Ammon's horn (tissue), 1 donor: ENCODE data around the gene SCMH1.
"Not testable (repeated sequence)": the region's sequence is repeated elsewhere in the genome, so short reads cannot be mapped to it uniquely, and the experiment has no call there.

Source experiments
- DNase-seq: peaks from one replicate; pipeline ENCODE4 v3.0.0-alpha.2; 2016; ENCODE audit warnings: low spot score

Gene SCMH1

DNA sequence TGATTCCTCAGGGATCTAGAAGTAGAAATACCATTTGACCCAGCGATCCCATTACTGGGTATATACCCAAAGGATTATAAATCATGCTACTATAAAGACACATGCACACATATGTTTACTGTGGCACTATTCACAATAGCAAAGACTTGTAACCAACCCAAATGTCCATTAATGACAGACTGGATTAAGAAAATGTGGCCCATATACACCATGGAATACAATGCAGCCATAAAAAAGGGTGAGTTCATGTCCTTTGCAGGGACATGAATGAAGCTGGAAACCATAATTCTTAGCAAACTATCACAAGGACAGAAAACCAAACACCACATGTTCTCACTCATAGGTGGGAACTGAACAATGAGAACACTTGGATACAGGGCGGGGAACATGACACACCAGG, 30.5 kb downstream of the SCMH1 start:
- not testable (repeated sequence) for DNase-seq

DNA sequence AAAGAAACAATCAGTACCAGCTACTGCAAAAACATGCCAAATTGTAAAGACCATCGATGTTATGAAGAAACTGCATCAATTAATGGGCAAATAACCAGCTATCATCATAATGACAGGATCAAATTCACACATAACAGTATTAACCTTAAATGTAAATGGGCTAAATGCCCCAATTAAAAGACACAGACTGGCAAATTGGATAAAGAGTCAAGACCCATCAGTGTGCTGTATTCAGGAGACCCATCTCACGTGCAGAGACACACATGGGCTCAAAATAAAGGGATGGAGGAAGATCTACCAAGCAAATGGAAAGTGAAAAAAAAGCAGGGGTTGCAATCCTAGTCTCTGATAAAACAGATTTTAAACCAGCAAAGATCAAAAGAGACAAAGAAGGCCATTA, 35.1 kb downstream of the SCMH1 start:
- DNase-seq = not testable (repeated sequence)

DNA sequence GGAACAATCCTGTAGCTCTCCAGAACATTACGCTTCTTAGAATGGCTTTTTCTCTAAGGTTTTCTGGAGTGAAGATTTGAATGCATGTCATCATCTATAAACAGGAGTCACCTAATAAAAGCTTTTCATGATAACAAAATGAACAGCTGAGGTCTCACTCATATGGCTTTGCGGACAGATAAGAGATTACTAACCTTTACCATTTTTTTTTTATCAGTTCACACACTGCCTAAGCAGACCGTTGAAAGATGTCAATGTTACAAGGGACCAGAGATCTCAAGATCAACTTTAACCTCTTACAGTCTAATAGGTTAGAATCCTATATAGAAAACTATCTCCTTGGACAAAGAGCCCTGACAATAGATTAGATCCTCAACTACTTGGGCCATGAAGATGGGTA, 41.4 kb downstream of the SCMH1 start:
- no peak for DNase-seq

DNA sequence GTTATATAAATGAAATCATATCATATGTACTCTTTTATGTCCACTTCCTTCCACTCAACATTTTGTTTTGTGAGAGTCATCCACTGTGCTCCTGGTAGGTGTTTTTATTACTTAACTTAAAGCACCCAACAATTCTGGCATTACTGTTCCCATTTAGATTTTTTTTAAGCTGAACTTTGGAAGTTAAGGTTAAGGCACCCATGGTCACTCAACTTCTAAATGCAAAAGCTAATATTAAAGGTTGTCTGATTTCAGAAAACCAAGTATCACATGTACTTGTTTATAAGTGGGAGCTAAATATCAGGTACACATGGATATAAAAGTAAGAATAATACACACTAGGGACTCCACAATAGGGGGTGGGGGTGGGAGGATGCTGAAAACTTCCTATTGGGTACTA, 42.7 kb downstream of the SCMH1 start:
- DNase-seq = no peak

DNA sequence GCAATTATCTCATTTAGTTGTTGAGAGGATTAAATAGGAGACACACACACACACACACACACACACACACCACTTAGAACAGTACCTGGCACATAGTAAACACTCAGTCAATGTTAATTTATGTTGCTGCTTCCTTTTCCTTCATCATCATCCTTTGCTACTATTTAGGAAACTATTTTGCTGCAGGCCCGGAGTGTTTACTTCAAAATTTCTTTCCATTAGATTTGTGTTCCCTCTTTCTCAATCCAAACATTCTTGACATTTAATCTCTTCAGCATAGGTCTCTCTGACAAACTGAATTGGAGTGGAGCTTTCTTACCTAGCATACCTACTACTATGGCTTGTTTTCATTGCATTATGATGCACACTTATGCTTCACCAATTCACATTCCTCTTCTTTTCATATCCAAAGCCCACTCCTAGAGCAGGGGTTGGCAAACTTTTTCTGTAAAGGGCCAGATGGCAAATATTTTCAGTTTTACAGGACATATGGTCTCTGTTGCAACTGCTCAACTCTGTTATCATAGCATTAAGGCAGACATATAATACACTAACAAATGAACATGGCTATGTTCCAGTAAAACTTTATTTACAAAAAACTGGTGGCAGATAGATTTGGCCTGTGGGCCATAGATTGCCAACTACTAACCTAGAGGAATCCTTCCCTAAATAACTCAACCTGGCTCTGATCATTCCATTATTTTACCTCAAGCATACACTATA, 49.5 kb downstream of the SCMH1 start:
- DNase-seq = peak; percentile 7

DNA sequence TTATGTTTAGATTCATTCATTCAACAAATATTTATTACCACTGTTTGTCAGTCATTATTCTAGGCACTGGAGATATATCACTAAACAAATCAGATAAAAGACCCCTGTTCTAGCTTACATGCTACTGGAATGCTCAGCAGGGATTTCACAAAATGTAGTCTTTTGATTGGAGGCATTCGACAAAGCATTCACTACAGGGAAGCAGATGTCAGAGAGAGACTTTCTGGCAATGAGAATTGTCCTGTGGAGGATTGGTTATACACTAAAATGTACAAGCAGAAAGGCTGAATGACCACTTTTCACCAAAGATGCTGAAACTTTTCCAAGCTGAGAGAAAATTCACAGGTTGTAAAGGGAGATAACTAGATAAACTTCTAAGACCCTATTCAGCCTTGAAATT, 57.7 kb downstream of the SCMH1 start:
- no peak for DNase-seq

DNA sequence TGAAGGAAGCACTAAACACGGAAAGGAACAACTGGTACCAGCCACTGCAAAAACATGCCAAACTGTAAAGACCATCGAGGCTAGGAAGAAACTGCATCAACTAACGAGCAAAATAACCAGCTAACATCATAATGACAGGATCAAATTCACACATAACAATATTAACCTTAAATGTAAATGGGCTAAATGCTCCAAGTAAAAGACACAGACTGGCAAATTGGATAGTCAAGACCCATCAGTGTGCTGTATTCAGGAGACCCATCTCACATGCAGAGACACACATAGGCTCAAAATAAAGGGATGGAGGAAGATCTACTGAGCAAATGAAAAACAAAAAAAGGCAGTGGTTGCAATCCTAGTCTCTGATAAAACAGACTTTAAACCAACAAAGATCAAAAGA, 63.9 kb downstream of the SCMH1 start:
- DNase-seq = not testable (repeated sequence)

DNA sequence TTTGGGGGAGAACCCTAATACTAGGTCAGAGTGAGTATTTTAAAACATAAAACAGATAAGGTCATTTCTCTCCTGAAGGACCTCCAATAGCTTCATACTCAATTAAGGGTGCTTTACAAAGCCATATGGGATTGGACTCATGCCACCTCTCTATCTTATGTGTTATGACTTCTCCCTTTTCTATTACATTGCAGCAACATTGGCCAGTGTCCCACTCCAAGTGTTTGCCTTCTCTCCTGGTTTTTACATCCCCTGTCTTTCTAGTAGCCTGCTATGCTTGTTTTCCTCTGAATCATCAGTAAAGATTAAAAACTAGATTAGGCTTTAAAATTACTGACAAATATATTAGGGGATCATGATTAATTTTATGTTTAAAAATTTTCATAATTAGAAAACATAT, 66.6 kb downstream of the SCMH1 start:
- DNase-seq = no peak

DNA sequence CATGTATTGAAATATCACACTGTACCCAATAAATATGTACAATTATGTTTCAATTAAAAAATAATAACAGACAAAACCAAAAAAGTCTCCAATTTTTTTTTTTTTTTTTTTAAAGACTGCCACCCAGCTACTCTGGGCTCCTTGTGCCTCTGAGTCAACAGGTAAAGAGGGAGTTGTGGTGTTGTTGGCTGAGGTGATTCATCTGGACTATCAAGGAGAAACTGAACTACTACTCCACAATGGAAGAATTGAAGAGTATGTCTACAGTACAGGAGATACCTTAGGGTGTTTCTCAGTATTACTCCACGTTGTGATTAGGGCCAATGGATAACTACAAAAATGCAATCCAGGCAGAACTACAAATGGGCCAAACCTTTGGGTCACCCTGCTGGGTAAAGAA, 67.9 kb downstream of the SCMH1 start:
- DNase-seq = no peak

DNA sequence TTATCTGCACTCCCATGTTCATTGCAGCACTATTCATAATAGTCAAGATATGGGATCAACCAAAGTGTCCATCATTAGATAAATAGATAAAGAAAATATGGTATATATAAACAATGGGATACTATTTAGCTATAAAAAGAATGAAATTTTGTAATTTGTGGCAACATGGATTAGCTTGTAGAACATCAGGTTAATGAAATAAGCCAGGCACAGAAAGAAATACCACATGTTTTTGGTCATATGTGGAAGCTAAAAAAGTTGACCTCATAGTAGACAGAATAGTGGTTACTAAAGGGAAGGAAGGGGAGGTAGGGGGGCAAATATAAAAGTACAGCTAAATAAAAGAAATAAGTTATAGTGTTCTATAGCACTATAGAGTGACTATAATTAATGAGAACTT, 68.5 kb downstream of the SCMH1 start:
- no peak for DNase-seq

DNA sequence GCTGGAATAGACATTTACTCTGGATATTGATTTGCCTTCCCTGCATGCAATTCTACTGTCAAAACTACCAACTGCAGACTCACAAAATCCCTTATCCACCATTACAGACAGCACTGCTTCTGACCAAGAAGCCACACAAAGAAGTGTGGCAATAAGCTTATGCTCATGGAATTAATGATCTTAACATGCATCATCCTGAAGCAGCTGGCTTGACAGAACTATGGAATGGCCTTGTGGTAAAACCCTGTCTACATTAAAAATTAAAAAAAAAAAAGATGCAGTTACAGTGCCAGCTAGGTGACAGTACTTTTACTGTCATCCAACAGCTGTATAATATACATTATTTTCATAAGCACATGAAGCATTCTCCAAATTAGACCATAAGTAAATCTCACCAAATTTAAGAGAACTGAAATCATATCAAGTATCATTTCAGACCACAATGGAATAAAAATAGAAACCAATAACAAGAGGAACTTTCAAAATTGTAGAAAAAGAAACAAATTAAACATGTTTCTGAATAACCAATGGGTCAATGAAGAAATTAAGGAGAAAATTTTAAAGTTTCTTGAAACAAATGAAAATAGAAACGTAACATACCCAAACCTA, 70.7 kb downstream of the SCMH1 start:
- no peak for DNase-seq

DNA sequence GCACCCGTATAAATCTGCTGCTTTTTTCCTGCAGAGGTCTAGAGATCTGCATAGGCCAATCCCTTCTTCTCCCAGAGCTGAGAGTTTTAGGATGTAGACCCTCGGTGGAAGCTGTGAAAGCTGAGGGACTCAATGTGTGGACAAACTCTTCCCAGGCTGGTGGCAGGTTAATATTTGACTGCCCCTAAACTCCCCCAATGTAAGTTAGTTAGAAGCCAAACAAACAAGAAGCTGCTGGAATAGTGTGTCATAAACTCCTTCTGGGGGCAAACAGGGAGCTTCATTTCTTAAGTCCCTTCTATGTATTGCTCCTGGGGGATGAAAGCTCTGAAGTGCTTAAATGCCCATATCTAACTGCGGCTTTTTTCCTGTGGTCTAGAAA, 72.3 kb downstream of the SCMH1 start:
- no peak for DNase-seq

DNA sequence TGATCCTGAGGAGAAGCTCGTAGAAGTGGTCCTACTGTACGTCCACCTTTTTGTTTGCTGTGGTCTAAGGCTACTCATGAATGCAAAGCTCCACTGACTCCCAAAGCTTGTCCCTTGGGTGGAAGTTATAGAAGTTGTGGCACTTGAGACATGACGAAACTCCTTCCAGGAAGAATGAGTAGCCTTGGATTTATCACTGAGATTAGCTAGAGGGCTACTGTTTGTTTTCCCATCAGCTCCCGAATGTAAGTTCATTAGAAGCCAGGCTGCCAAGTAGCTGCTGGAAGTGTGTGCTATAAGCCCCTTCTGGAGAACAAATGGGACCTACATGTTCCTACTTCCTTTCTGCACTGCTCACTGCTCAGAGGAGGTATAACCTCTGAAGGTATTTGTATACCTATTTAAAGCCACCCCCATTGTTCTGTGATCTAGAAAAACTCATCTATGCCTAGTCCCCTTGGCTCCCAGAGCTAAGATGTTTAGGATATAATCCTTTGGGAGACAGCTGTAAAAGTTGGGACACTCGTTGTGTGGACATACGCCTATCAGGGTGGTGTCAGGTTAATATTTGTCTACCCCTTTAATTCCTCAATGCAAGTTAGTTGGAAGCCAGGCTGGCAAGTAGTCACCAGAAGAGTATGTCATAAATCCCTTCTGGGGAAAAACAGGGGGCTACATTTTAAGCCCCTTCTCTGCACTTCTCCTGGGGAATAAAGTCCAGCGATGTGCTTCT, 72.9 kb downstream of the SCMH1 start:
- DNase-seq = no peak

DNA sequence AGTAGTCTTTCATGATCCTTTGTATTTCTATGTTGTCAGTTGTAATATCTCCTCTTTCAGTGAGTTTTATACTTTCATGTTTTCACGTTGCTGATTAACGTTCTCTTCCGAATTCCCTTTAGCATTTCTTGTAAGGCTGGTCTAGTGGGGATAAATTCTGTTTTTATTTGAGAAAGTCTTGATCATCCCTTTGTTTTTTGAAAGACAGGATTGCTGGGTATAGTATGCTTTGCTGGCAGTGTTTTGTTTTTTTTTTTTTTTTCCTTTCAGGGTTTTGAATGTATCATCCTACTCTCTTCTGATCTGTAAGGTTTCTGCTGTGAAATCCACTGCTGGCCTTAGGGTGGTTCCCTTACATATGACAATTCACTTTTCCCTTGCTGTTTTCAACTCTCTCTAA, 74.4 kb downstream of the SCMH1 start:
- no peak for DNase-seq

DNA sequence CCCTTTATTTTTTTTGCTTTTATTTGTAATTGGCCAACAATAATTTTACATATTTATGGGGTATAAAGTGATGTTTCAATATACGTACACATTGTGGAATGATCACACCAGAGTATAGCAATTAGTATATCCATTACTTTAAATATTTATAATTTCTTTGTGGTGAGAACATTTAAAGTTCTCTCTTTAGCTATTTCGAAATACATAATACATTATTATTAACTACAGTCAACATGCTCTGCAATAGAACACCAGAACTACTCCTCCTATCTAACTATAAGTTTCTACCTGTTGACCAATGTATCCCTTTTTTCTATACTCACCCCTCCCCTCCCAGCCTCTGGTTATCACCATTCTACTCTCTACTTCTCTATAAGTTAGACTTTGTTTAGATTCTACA, 77.4 kb downstream of the SCMH1 start:
- no peak for DNase-seq

DNA sequence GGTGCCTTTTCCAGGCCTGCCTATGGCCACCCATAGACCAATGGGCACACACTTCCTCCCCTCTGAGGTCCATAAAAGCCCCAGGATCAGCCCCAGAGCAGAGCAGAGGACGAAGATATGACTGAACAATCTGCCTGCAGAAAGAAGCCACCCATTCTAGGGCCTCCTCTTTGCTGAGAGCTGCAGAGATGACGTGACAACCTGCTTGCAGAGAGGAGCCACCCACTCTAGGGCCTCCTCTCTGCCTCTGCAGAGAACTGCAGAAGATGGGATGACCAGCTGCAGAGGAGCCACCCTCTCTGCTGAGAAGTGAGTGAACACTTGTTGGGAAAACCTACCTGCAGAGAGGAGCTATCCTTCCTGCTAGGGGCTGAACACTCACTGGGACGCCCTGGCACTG, 79.7 kb downstream of the SCMH1 start:
- DNase-seq = no peak

DNA sequence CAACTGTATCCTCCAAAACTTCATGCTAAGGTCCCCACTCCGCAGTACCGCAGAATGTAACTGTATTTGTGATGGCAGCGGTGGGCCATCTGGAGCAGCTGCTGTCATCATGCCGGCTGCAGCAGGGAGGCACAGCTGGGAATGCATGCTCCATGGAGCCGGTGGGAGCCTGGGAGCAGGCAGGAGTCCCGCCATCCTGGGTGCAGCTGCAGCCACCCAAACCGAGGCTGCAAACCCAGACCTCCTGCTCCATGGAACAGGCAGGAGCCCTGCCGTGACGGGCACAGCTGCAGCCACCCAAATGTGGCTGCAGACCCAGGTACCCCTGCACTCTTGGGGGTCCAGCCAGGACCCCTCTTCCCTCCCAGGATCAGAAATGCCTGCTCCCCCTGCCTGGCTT, 80.3 kb downstream of the SCMH1 start:
- DNase-seq = no peak

DNA sequence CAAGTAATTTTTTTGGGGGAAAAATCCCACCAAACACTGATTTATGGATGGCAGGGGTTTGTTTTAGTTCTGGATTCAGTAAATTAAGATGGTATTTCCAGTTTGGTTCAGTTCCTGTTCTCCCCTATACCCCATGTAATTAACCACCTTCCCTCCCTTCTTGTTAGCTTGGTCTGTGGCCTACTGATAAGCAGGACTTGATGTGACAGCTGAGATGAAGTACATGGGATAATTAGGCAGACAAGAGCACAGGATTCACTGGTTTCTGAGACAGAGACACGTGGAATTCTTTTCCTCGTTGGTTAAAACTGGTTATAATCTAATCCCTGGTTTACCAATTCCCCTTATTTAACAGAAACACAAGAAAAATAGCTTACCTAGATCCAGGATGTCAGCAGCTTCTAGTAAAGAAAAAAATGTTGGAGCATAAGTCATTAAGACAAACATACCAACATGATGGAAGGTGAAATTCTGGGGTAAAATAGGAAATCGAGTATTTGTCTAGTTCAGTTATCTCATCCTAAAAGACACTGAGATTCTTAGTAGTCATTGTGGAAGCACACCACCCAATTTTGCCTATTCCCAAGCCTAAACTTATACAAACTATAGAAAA, 81.5 kb downstream of the SCMH1 start:
- no peak for DNase-seq

DNA sequence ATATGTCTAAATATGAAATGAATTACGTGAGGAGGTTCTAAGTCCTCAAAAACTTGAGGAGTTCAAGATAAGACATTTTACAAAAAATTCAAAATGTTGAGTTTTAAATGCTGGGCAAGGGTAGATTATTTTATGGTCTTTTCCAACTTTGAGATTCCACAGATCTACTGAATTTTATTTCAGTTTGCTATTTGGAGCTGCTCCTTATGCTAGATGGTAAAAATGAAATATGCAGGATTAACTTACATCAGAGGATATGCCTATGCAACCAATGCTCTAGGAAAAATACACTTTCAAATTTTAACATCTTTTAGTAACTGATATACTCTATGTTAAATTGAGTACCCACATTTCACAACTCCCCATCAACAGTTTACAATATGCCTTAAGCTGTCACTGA, 83.1 kb downstream of the SCMH1 start:
- no peak for DNase-seq

DNA sequence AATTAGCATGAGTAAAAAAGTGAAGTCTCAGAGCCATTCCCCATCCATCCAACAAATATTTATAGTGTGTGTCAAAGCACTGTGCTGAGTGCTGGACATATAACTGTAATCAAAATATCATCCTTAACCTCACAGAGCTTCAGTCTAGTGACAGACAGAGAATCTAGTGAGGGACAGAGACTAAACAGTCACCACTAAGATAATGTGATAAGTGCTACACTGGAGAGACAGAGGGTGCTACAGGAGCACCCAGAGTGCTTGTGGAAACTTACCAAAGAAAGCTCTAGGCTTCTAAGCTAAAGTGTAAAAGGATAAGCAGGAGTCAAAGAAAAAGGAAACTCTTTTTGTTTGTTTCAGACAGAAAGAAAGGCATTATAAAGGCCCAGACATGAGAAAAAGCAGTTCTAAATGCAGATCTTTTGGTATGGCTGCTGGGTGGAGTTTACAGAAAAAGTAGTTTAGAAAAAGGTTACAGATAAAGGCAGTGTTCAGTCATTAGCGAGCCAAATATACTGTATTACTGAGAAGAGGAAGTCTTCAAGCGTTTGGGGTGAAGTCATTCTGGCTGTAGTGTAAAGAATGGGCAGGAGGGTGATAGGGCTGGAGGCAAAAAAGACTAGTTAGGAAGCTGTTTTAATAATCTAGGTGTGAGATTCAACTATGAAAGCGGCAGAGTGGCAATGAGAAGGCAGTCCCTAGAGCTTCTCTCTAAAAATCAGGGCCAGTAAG, 83.8 kb downstream of the SCMH1 start:
- DNase-seq = no peak

DNA sequence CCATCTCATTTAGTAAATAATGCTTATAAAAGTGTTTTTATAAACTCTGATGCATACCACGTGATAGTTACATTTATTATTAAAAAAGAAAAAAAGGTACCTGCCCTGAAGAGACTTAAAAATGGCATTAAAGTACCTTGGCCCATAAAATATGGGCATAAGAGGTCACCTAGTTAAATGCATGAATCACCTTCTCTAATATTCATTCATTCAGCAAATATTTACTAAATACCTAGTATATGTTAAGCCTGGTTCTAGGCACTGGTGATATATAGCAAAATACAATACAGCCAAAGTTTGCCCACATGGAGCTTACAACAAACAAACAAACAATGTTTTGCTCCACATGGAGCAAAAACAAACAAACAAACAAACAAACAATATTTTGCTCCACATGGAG, 87.0 kb downstream of the SCMH1 start:
- no peak for DNase-seq

DNA sequence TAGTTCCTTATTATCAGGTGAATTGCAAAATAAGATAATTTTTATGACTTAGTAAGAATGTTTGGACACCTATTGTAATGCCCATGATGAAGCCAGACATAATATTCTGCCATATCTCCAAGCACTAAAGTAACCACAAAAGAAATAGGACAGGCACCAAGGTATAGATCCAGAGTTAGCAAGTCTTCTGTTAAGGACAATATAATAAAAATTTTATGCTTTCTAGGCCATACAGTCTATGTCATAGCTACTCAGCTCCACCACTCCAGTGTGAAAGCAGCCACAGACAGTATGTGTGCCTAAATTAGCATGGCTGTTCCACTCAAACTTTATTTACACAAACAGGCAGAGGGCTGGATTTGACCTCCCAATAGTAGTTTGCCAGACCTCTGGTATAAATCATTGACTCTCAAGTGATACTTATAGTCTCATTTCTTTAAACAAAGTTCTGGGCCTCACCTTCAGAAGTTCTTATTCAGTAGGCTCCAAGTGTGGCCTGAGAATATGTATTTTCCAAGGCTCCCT, 88.3 kb downstream of the SCMH1 start:
- DNase-seq = no peak
